K562 (cell line): Measurements from ENCODE around the gene CASP7. TPM values are rescaled to one million over a fixed set of nuclear protein-coding genes. Genes with fewer than 3 reads are reported as not detected.

Experiments
- ATAC-seq: fragments of 200-7000 bp; cut with Tn5 transposase; 3 replicates; pipeline ENCODE4 v1.9.1; 2020; ENCODE audit warnings: moderate library complexity
- BruUV-seq: library from RNA; stranded (reverse); fragments of 400-500 nt; replicated peaks from 2 replicates; lab custom pipeline; 2021; lab: Mats Ljungman, UMichigan
- CTCF ChIA-PET: fragments of 300-600 bp; formaldehyde crosslinking; extraction: SDS; loops from one replicate; lab custom pipeline; 2021; ENCODE audit warnings: low intra/inter-chr PET ratio; lab: Yijun Ruan, JAX
- POLR2A ChIA-PET: fragments of 300-600, 350-650 bp; sonication (Branson Sonifier 250); formaldehyde crosslinking; extraction: SDS; loops from one replicate; lab custom pipeline; 2021; ENCODE audit warnings: antibody characterized with exemption, inconsistent platforms; lab: Yijun Ruan, JAX
- DNase-seq, 4 experiments: peaks; one replicate each; pipeline versions ENCODE4 v3.0.0 to v3.0.0-alpha.2; 2011 to 2018; ENCODE audit warnings: low spot score in 3 of 4, mixed read lengths in 3 of 4; ENCODE audit errors: extremely low read depth in 1 of 4
- FAIRE-seq: peaks from 2 replicates; lab custom pipeline; 2011; peaks lifted over from hg19 to GRCh38; lab: Jason Lieb, UNC
- H2AFZ ChIP-seq: 2 replicates; pipeline ENCODE4 v1.6.0; 2011; ENCODE audit warnings: low read depth, low read length, control low read depth, inconsistent platforms
- H3K27ac ChIP-seq: fragments of 200-600 bp; 3 replicates; pipeline ENCODE4 v1.8.0; 2011; ENCODE audit warnings: low read depth, mild to moderate bottlenecking, control low read depth, inconsistent platforms, low read length, moderate library complexity, mixed read lengths; ENCODE audit errors: extremely low read depth
- H3K27me3 ChIP-seq, 2 experiments: fragments of 300-600 bp in 1 of 2; 2 replicates in 1 of 2; 3 replicates in 1 of 2; pipeline versions ENCODE4 v1.6.0 to v1.8.0; 2011; ENCODE audit warnings: inconsistent platforms in 2 of 2, low read length in 2 of 2, mild to moderate bottlenecking in 1 of 2, mixed read lengths in 1 of 2, moderate library complexity in 1 of 2; ENCODE audit not compliant: control insufficient read depth in 2 of 2, insufficient read depth in 2 of 2
- H3K36me3 ChIP-seq: fragments of 300-600 bp; 3 replicates; pipeline ENCODE4 v1.8.0; 2011; ENCODE audit warnings: mild to moderate bottlenecking, low read length, inconsistent platforms; ENCODE audit not compliant: control insufficient read depth, insufficient read depth
- H3K4me1 ChIP-seq, 2 experiments: fragments of 200-600 bp in 1 of 2; replicated peaks in 1 of 2; 2 replicates in 1 of 2; 3 replicates in 1 of 2; pipeline versions ENCODE4 v1.5.1 to v1.8.0; 2011; ENCODE audit warnings: inconsistent platforms in 2 of 2, low read length in 2 of 2, mild to moderate bottlenecking in 1 of 2, mixed read lengths in 1 of 2, moderate library complexity in 1 of 2; ENCODE audit not compliant: control insufficient read depth in 2 of 2, insufficient read depth in 2 of 2
- H3K4me2 ChIP-seq: 2 replicates; pipeline ENCODE4 v1.6.1; 2011; ENCODE audit warnings: low read length, control low read depth, inconsistent platforms, mixed read lengths; ENCODE audit not compliant: insufficient read depth
- H3K4me3 ChIP-seq: fragments of 200-600 bp; sonication (generic), shearing (Covaris generic); 2 replicates; pipeline ENCODE4 v1.5.1; 2016; ENCODE audit warnings: control low read depth, inconsistent platforms
- H3K79me2 ChIP-seq: fragments of 200-600 bp; 3 replicates; pipeline ENCODE4 v1.8.0; 2011; ENCODE audit warnings: low read length, inconsistent platforms; ENCODE audit not compliant: control insufficient read depth, insufficient read depth
- H3K9ac ChIP-seq, 2 experiments: 2 replicates each; pipeline versions ENCODE4 v1.6.0 to v1.6.1; 2011; ENCODE audit warnings: low read depth in 2 of 2, low read length in 2 of 2, control low read depth in 1 of 2, inconsistent platforms in 1 of 2, mild to moderate bottlenecking in 1 of 2, mixed read lengths in 1 of 2; ENCODE audit not compliant: insufficient read depth in 1 of 2
- H3K9me1 ChIP-seq: one replicate; pipeline ENCODE4 v1.6.0; 2011; ENCODE audit warnings: inconsistent platforms, mild to moderate bottlenecking, low read length, moderate library complexity; ENCODE audit not compliant: control insufficient read depth, insufficient read depth
- H3K9me3 ChIP-seq: replicated peaks from 2 replicates; pipeline ENCODE4 v1.5.1; 2011; ENCODE audit warnings: low read depth, low read length, inconsistent platforms; ENCODE audit not compliant: control insufficient read depth, insufficient read depth
- H4K20me1 ChIP-seq: replicated peaks from 2 replicates; pipeline ENCODE4 v1.6.1; 2011; ENCODE audit warnings: low read length, inconsistent platforms, mixed read lengths; ENCODE audit not compliant: control insufficient read depth, insufficient read depth
- ESRRB ChIP-seq: fragments of 250-450 bp; sonication (Bioruptor Pico); IDR thresholded peaks from 2 replicates; pipeline ENCODE4 v1.5.0; 2020; ENCODE audit warnings: mild to moderate bottlenecking, moderate library complexity, borderline replicate concordance
- HMBOX1 ChIP-seq: sonication (generic); IDR thresholded peaks from 2 replicates; pipeline ENCODE4 v1.6.1; 2016
- KAT8 ChIP-seq: fragments of 450-650 bp; IDR thresholded peaks from 2 replicates; pipeline ENCODE4 v1.6.1; 2016; ENCODE audit warnings: low read depth, mild to moderate bottlenecking
- MCM2 ChIP-seq: fragments of 450-650 bp; IDR thresholded peaks from 2 replicates; pipeline ENCODE4 v1.6.1; 2017; ENCODE audit warnings: low read depth, mild to moderate bottlenecking
- MECOM ChIP-seq: fragments of 250-450 bp; sonication (Bioruptor Pico); IDR thresholded peaks from 2 replicates; pipeline ENCODE4 v1.8.0; 2022; ENCODE audit warnings: inconsistent platforms
- NONO ChIP-seq, 2 experiments: fragments of 200-400 bp in 1 of 2; fragments of 450-650 bp in 1 of 2; formaldehyde crosslinking in 1 of 2; IDR thresholded peaks; 2 replicates each; pipeline ENCODE4 v1.6.1; 2017; ENCODE audit warnings: low read depth in 2 of 2, mild to moderate bottlenecking in 2 of 2, moderate library complexity in 2 of 2, low read length in 1 of 2
- ZNF79 ChIP-seq: fragments of 250-450 bp; sonication (Bioruptor Pico); IDR thresholded peaks from 2 replicates; pipeline ENCODE4 v1.4.0; 2020; ENCODE audit warnings: low read depth, mild to moderate bottlenecking, moderate library complexity
- WGBS: fragments of 100-300 bp; shearing (Covaris generic); methylation state at CpG from one replicate; pipeline ENCODE4 v1.1.6; 2016; ENCODE audit warnings: low coverage, mixed read lengths; ENCODE audit not compliant: insufficient coverage; ENCODE audit errors: missing lambda C conversion rate; 5-methylcytosine and 5-hydroxymethylcytosine counted together
- in situ Hi-C: fragments of 300-500 bp; cut with MboI; formaldehyde crosslinking; loops from 4 replicates; pipeline ENCODE4 v1.15.0; 2018; ENCODE audit warnings: inconsistent platforms, mixed read lengths
- intact Hi-C: fragments of 100-400 bp; cut with micrococcal nuclease; formaldehyde crosslinking; loops from 2 replicates; pipeline ENCODE4 v1.14.2; 2022
- polyA plus RNA-seq, 8 experiments: library from polyadenylated mRNA; depleted of rRNA in 4 of 8; stranded (reverse) in 5 of 8; unstranded in 3 of 8; fragments of >200 nt; fragmentation: Nextera tagmentation in 2 of 8; fragmentation: Illumina TruSeq in 1 of 8; extraction: Ambion mirVana in 2 of 8; extraction: Trizol in 1 of 8; gene quantifications; 2 replicates each; pipeline versions ENCODE4 v1.2.1 to v1.2.3, GENCODE V29; 2011 to 2014; ENCODE audit warnings: inconsistent platforms in 1 of 8, missing spikeins in 1 of 8
- total RNA-seq, 7 experiments: library from RNA; depleted of rRNA in 6 of 7; stranded (reverse); fragments of >200 nt in 6 of 7; fragmentation: Illumina TruSeq in 2 of 7; extraction: Trizol in 2 of 7; gene quantifications; 2 replicates each; pipeline versions ENCODE4 v1.2.1 to v1.2.3, GENCODE V29; 2011 to 2021; ENCODE audit warnings: low replicate concordance in 1 of 7

Gene CASP7
- total and polyA plus RNA-seq, 9 of the 15 experiments (the other 6 are each of a cell fraction or from before 2014, with no cell fraction given) = 2.2 to 23.3 (median 9.0) TPM

- POLR2A ChIA-PET = interaction anchor here (0.6 kb wide), 1 partner anchor 8 kb away, joined by 3 read pairs; no protein-coding TSS in a partner anchor
- Histone ChIP-seq H3K79me2 (no peaks in the 10 kb centered on the region), H3K4me2 (no peak overlapping the region), H3K9me1 (no peaks in the 10 kb centered on the region), H3K4me1 (no peaks in the 10 kb centered on the region), H3K9ac (no peak overlapping the region), H3K27me3 (no peaks in the 10 kb centered on the region; a peak in 1 of 5 replicates), H3K36me3 (no peaks in the 10 kb centered on the region), H4K20me1 (no peaks in the 10 kb centered on the region), H3K9me3 (no peaks in the 10 kb centered on the region), H3K4me3 (no peak overlapping the region), H3K27ac (no peak overlapping the region), H2AFZ (no peak overlapping the region)
- CTCF ChIA-PET = no interaction called here
- no peak for ATAC-seq
- DNase-seq = no peak
- FAIRE-seq = no peak
- TF ChIP-seq MECOM (CRISPR knock-in tag) (no peak), ZNF79 (CRISPR knock-in tag) (no peak), MCM2 (no peak), ESRRB (CRISPR knock-in tag) (no peak), HMBOX1 (no peak), NONO (IDR thresholded peaks at IDR 0.05; ENCODE audit: low read depth in 2 of 2, low read length in 1 of 2) (no peak), KAT8 (no peak)
- in situ Hi-C loops = no loop called here
- WGBS = 0% methylated on average over 3 of the region's 3 CpGs
- intact Hi-C loops = no loop called here
- BruUV-seq = no TSS peak
Measured at GRCh38 chr10:113739577-113739976, 59.9 kb downstream of the CASP7 start.
